HCT116 (cell line): ENCODE data around the gene ARHGEF6.

Experiments
- CEBPB ChIP-seq: IDR thresholded peaks from 2 replicates; pipeline ENCODE4 v1.6.1; 2012; ENCODE audit warnings: low read depth
- EZH2phosphoT487 ChIP-seq: fragments of 200-600 bp; IDR thresholded peaks from 2 replicates; pipeline ENCODE4 v1.6.1; 2018; ENCODE audit warnings: antibody characterized with exemption, borderline replicate concordance
- RAD21 ChIP-seq: IDR thresholded peaks from 2 replicates; pipeline ENCODE4 v1.6.1; 2012; ENCODE audit warnings: low read depth, mild to moderate bottlenecking
- SP1 ChIP-seq: IDR thresholded peaks from 2 replicates; pipeline ENCODE4 v1.6.1; 2012; ENCODE audit warnings: low read depth
- YY1 ChIP-seq: IDR thresholded peaks from 2 replicates; pipeline ENCODE4 v1.6.1; 2011; ENCODE audit warnings: low read length, low read depth, moderate library complexity, mild to moderate bottlenecking; ENCODE audit not compliant: insufficient replicate concordance; ENCODE audit errors: extremely low read depth
- TF ChIP-seq, protein P1 (sequence below), 3 experiments: fragments of 200-600 bp in 1 of 3; sonication (generic) in 1 of 3; IDR thresholded peaks in 2 of 3; conservative IDR thresholded peaks in 1 of 3; 2 replicates each; pipeline ENCODE4 v1.5.1; 2012 to 2017; ENCODE audit warnings: low read depth in 2 of 3, low read length in 2 of 3, antibody characterized with exemption in 1 of 3, borderline replicate concordance in 1 of 3, control low read depth in 1 of 3, mild to moderate bottlenecking in 1 of 3, mixed read lengths in 1 of 3, mixed run types in 1 of 3, moderate library complexity in 1 of 3; ENCODE audit not compliant: insufficient read depth in 1 of 3

DNA sequence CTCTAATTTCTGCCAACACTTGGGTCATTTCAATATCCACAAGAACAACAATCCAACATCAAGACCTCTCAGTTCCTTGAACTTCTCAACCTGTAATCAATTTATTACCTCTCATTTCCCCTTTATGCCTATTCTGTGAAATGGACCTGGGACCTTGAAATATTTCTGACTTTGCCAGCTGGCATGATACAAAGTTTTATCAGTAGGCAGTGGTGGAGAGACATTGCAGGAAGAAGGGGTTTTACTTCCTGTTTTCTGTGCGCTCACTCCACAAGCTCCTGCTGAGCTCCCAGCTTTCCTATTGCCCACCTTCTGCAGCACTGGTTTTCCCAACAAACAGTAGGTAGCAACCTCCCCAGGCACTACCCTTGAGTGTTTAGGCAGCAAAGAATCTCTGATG lies 3.5 kb upstream of the ARHGEF6 start:
- TF ChIP-seq, protein P1, sequence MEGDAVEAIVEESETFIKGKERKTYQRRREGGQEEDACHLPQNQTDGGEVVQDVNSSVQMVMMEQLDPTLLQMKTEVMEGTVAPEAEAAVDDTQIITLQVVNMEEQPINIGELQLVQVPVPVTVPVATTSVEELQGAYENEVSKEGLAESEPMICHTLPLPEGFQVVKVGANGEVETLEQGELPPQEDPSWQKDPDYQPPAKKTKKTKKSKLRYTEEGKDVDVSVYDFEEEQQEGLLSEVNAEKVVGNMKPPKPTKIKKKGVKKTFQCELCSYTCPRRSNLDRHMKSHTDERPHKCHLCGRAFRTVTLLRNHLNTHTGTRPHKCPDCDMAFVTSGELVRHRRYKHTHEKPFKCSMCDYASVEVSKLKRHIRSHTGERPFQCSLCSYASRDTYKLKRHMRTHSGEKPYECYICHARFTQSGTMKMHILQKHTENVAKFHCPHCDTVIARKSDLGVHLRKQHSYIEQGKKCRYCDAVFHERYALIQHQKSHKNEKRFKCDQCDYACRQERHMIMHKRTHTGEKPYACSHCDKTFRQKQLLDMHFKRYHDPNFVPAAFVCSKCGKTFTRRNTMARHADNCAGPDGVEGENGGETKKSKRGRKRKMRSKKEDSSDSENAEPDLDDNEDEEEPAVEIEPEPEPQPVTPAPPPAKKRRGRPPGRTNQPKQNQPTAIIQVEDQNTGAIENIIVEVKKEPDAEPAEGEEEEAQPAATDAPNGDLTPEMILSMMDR (IDR thresholded peaks at IDR 0.05 in 2 of 3, conservative IDR thresholded peaks at IDR 0.05 in 1 of 3; ENCODE audit: borderline replicate concordance in 1 of 3, insufficient read depth in 1 of 3, low read depth in 2 of 3, low read length in 2 of 3): no peak
- no peak for TF ChIP-seq RAD21
- no peak for TF ChIP-seq YY1
- TF ChIP-seq CEBPB: no peak
- TF ChIP-seq EZH2phosphoT487: no peak
- no peak for TF ChIP-seq SP1
